OCI-LY7 (cell line): Measurements from ENCODE around the gene OLA1. TPM values are rescaled to one million over a fixed set of nuclear protein-coding genes. Genes with fewer than 3 reads are reported as not detected.

Experiments
- BruUV-seq: library from RNA; stranded (reverse); fragments of 400-500 nt; replicated peaks from 2 replicates; lab custom pipeline; 2021; lab: Mats Ljungman, UMichigan
- CTCF ChIA-PET: fragments of 300-600 bp; sonication (Branson Sonifier 250); formaldehyde crosslinking; loops from one replicate; lab custom pipeline; 2022; ENCODE audit warnings: antibody characterized with exemption; ENCODE audit not compliant: unreplicated experiment; lab: Charles Lee
- POLR2A ChIA-PET: fragments of 300-600 bp; sonication (Branson Sonifier 250); formaldehyde crosslinking; loops from one replicate; lab custom pipeline; 2022; ENCODE audit warnings: antibody characterized with exemption; lab: Charles Lee
- DNase-seq: peaks from one replicate; pipeline ENCODE4 v3.0.0-alpha.2; 2015; ENCODE audit warnings: low spot score
- H2AFZ ChIP-seq: fragments of 200-600 bp; sonication (generic), shearing (Covaris generic); 2 replicates; pipeline ENCODE4 v1.6.1; 2014; ENCODE audit warnings: mild to moderate bottlenecking, antibody characterized with exemption, low read length, moderate library complexity
- H3K27ac ChIP-seq: fragments of 200-600 bp; sonication (generic); 2 replicates; pipeline ENCODE4 v1.5.1; 2014; ENCODE audit warnings: mixed run types, low read depth, mild to moderate bottlenecking, moderate library complexity, low read length, inconsistent platforms; ENCODE audit not compliant: poor library complexity, severe bottlenecking
- H3K36me3 ChIP-seq: fragments of 200-600 bp; sonication (generic); 2 replicates; pipeline ENCODE4 v1.6.1; 2014; ENCODE audit warnings: mild to moderate bottlenecking, antibody characterized with exemption, low read length, moderate library complexity, mixed read lengths; ENCODE audit not compliant: insufficient read depth
- H3K4me1 ChIP-seq: fragments of 200-600 bp; sonication (generic); 2 replicates; pipeline ENCODE4 v1.5.1; 2014; ENCODE audit warnings: mild to moderate bottlenecking, low read length; ENCODE audit not compliant: insufficient read depth, poor library complexity, severe bottlenecking
- H3K4me2 ChIP-seq: fragments of 200-600 bp; sonication (generic); 2 replicates; pipeline ENCODE4 v1.6.1; 2014; ENCODE audit warnings: mild to moderate bottlenecking, low read length
- H3K4me3 ChIP-seq: fragments of 200-600 bp; sonication (generic); 2 replicates; pipeline ENCODE4 v1.5.1; 2014; ENCODE audit warnings: mild to moderate bottlenecking, low read depth, low read length; ENCODE audit not compliant: poor library complexity, severe bottlenecking
- H3K79me2 ChIP-seq: fragments of 200-600 bp; sonication (generic); 2 replicates; pipeline ENCODE4 v1.6.1; 2016; ENCODE audit warnings: low read depth, mild to moderate bottlenecking, low read length, moderate library complexity, mixed read lengths; ENCODE audit not compliant: insufficient read depth
- H3K9me2 ChIP-seq: fragments of 200-600 bp; sonication (generic); 2 replicates; pipeline ENCODE4 v1.6.1; 2016; ENCODE audit warnings: mild to moderate bottlenecking, low read length, mixed read lengths; ENCODE audit not compliant: insufficient read depth
- H3K9me3 ChIP-seq: fragments of 200-600 bp; sonication (generic); 2 replicates; pipeline ENCODE4 v1.6.1; 2014; ENCODE audit warnings: mild to moderate bottlenecking, mixed run types, low read length, mixed read lengths
- H4K20me1 ChIP-seq: fragments of 200-600 bp; sonication (generic); 2 replicates; pipeline ENCODE4 v1.6.1; 2014; ENCODE audit warnings: mild to moderate bottlenecking, antibody characterized with exemption, low read length, moderate library complexity, mixed read lengths; ENCODE audit not compliant: insufficient read depth
- CTCF ChIP-seq: fragments of 200-600 bp; sonication (generic); conservative IDR thresholded peaks from 2 replicates; pipeline ENCODE4 v1.5.1; 2014; ENCODE audit warnings: mild to moderate bottlenecking, antibody characterized with exemption, low read length, moderate library complexity, mixed read lengths
- EZH2phosphoT487 ChIP-seq: fragments of 200-600 bp; sonication (generic); IDR thresholded peaks from 2 replicates; pipeline ENCODE4 v1.6.1; 2018; ENCODE audit warnings: low read depth, borderline replicate concordance, mild to moderate bottlenecking, mixed run types, antibody characterized with exemption, low read length, moderate library complexity, mixed read lengths
- intact Hi-C: fragments of 100-400 bp; cut with micrococcal nuclease; formaldehyde crosslinking; loops from one replicate; pipeline ENCODE4 v1.10.0; 2022; ENCODE audit not compliant: unreplicated experiment
- total RNA-seq, 2 experiments: library from RNA; depleted of rRNA in 1 of 2; stranded (reverse); fragments of >200 nt in 1 of 2; shearing (Covaris generic) in 1 of 2; gene quantifications; 2 replicates each; pipeline ENCODE4 v1.2.3, GENCODE V29; 2014 to 2022

The OLA1 gene
- total RNA-seq, 2 experiments from 2014 or later = 66.0 to 116 TPM

- H3K27ac ChIP-seq = no peak overlapping the region
- intact Hi-C loops = no loop called here
- no peaks in the 10 kb centered on the region for H3K79me2 ChIP-seq
- no peaks in the 10 kb centered on the region for H3K9me2 ChIP-seq
- H3K4me1 ChIP-seq = no peaks in the 10 kb centered on the region
- CTCF ChIA-PET = no interaction called here
- no peaks in the 10 kb centered on the region for H3K36me3 ChIP-seq
- no peak overlapping the region for H3K4me3 ChIP-seq
- POLR2A ChIA-PET = no interaction called here
- no peak overlapping the region for H3K4me2 ChIP-seq
- DNase-seq = no peak
- no peak overlapping the region for H2AFZ ChIP-seq
- no peaks in the 10 kb centered on the region for H4K20me1 ChIP-seq
- no TSS peak for BruUV-seq
- H3K9me3 ChIP-seq = no peaks in the 10 kb centered on the region; the same call in 1 of the 2 replicates
- TF ChIP-seq CTCF (no peak), EZH2phosphoT487 (no peak)
These were observed 185.4 kb downstream of the OLA1 start for GRCh38 chr2:174062934-174063333.

GRCh38 chr2:174059884-174060244, 188.5 kb downstream of the OLA1 start:
- no peak overlapping the region for H3K27ac ChIP-seq
- CTCF ChIA-PET = no interaction called here
- no peaks in the 10 kb centered on the region for H3K79me2 ChIP-seq
- no peak overlapping the region for H3K4me2 ChIP-seq
- no peaks in the 10 kb centered on the region for H3K4me1 ChIP-seq
- H3K9me2 ChIP-seq = no peaks in the 10 kb centered on the region
- no peak for DNase-seq
- H2AFZ ChIP-seq = no peak overlapping the region
- TF ChIP-seq EZH2phosphoT487 (no peak), CTCF (no peak)
- no peaks in the 10 kb centered on the region for H3K36me3 ChIP-seq
- no peak overlapping the region for H3K4me3 ChIP-seq
- POLR2A ChIA-PET = interaction anchor here (0.9 kb wide), 1 partner anchor 22 kb away, joined by 5 read pairs; no protein-coding TSS in a partner anchor
- no peaks in the 10 kb centered on the region for H4K20me1 ChIP-seq
- intact Hi-C loops = no loop called here
- H3K9me3 ChIP-seq = no peaks in the 10 kb centered on the region; the same call in 1 of the 2 replicates
- BruUV-seq = no TSS peak

GRCh38 chr2:174059178-174059883, 189.0 kb downstream of the OLA1 start:
- POLR2A ChIA-PET = no interaction called here
- no peak overlapping the region for H3K4me2 ChIP-seq
- no peak for DNase-seq

More at GRCh38 chr2:174059178-174059883, 189.0 kb downstream of the OLA1 start:
- Histone ChIP-seq H3K9me2 (no peaks in the 10 kb centered on the region), H2AFZ (no peak overlapping the region), H4K20me1 (no peaks in the 10 kb centered on the region), H3K27ac (no peak overlapping the region), H3K9me3 (no peaks in the 10 kb centered on the region; the same call in 1 of the 2 replicates), H3K79me2 (no peaks in the 10 kb centered on the region), H3K4me1 (no peaks in the 10 kb centered on the region), H3K36me3 (no peaks in the 10 kb centered on the region), H3K4me3 (no peak overlapping the region)
- CTCF ChIA-PET = interaction anchor here (0.6 kb wide), 1 partner anchor 645 kb away, joined by 3 read pairs; no protein-coding TSS in a partner anchor
- intact Hi-C loops = no loop called here
- no peak for TF ChIP-seq CTCF
- no peak for TF ChIP-seq EZH2phosphoT487
- no TSS peak for BruUV-seq
